HUES6 (cell line): ENCODE measurements around the gene IRAK1.

Experiments used
- H3K27ac ChIP-seq: 2 replicates; pipeline ENCODE4 v1.7.0; 2013; ENCODE audit warnings: low read depth, mild to moderate bottlenecking, low read length, inconsistent platforms
- H3K27me3 ChIP-seq: 2 replicates; pipeline ENCODE4 v1.6.1; 2013; ENCODE audit warnings: low read length; ENCODE audit not compliant: control insufficient read depth, insufficient read depth
- H3K36me3 ChIP-seq: 2 replicates; pipeline ENCODE4 v1.6.1; 2013; ENCODE audit warnings: low read length; ENCODE audit not compliant: control insufficient read depth, insufficient read depth
- H3K4me1 ChIP-seq: 2 replicates; pipeline ENCODE4 v1.6.1; 2013; ENCODE audit warnings: low read length; ENCODE audit not compliant: control insufficient read depth, insufficient read depth
- H3K4me3 ChIP-seq: 2 replicates; pipeline ENCODE4 v1.5.1; 2013; ENCODE audit warnings: low read depth, low read length
- H3K9ac ChIP-seq: one replicate; pipeline ENCODE4 v1.6.1; 2013; ENCODE audit warnings: mild to moderate bottlenecking, low read length
- H3K9me3 ChIP-seq: 2 replicates; pipeline ENCODE4 v1.6.1; 2013; ENCODE audit warnings: low read depth, low read length; ENCODE audit not compliant: control insufficient read depth, insufficient read depth

IRAK1 gene

GRCh38 chrX:154027986-154028385 is 8.3 kb upstream of the IRAK1 start:
- Histone ChIP-seq H3K9me3 (peaks cover 13% of the 10 kb centered on the region; the same call in 1 of the 2 replicates), H3K27ac (no peak overlapping the region), H3K4me3 (no peak overlapping the region), H3K36me3 (peaks cover 31% of the 10 kb centered on the region), H3K9ac (no peak overlapping the region), H3K27me3 (no peaks in the 10 kb centered on the region), H3K4me1 (peaks cover 15% of the 10 kb centered on the region)

- peaks cover 15% of the 10 kb centered on the region for H3K4me1 ChIP-seq
- H3K27me3 ChIP-seq = no peaks in the 10 kb centered on the region
- peaks cover 29% of the 10 kb centered on the region for H3K36me3 ChIP-seq
- H3K9me3 ChIP-seq = peaks cover 10% of the 10 kb centered on the region; the same call in 1 of the 2 replicates
- H3K9ac ChIP-seq = no peak overlapping the region
- no peak overlapping the region for H3K4me3 ChIP-seq
- H3K27ac ChIP-seq = no peak overlapping the region
Observed at GRCh38 chrX:154027022-154027402, 7.3 kb upstream of the IRAK1 start.

- Histone ChIP-seq H3K9me3 (peaks cover 9% of the 10 kb centered on the region; the same call in 1 of the 2 replicates), H3K36me3 (peaks cover 23% of the 10 kb centered on the region), H3K27ac (no peak overlapping the region), H3K4me3 (no peak overlapping the region), H3K4me1 (peaks cover 16% of the 10 kb centered on the region), H3K27me3 (no peaks in the 10 kb centered on the region), H3K9ac (no peak overlapping the region)
Observed at GRCh38 chrX:154026136-154027021, 6.7 kb upstream of the IRAK1 start.

GRCh38 chrX:154025230-154025629 is 5.5 kb upstream of the IRAK1 start:
- Histone ChIP-seq H3K9me3 (peaks cover 9% of the 10 kb centered on the region; the same call in 1 of the 2 replicates), H3K4me1 (peaks cover 27% of the 10 kb centered on the region), H3K27me3 (no peaks in the 10 kb centered on the region), H3K9ac (no peak overlapping the region), H3K36me3 (peaks cover 14% of the 10 kb centered on the region; the same call in 1 of the 2 replicates), H3K4me3 (no peak overlapping the region), H3K27ac (no peak overlapping the region)

DNA sequence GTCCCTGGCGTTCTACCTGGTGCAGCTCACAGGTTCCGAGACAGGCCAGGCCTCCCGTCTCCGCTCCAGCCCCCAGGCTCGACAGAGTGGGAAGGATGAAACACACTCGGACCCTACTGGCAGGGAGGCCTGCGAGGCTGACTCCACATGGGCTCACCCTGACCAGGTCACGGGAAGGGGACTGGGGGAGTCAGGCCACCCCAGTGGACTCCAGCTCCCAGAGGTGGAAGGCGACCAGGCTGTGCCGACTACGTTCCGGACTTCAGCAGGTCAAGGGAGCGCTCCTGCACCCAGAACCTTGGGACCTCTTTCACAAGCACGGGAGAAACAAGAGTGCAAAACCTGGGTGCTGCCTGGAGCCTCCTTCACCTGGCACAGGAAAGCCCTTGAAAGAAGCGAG is 4.6 kb upstream of the IRAK1 start:
- H3K27me3 ChIP-seq = no peaks in the 10 kb centered on the region
- H3K9ac ChIP-seq = no peak overlapping the region
- peaks cover 9% of the 10 kb centered on the region; the same call in 1 of the 2 replicates for H3K9me3 ChIP-seq
- H3K36me3 ChIP-seq = peaks cover 10% of the 10 kb centered on the region; the same call in 1 of the 2 replicates
- H3K27ac ChIP-seq = no peak overlapping the region
- H3K4me3 ChIP-seq = no peak overlapping the region
- H3K4me1 ChIP-seq = peaks cover 29% of the 10 kb centered on the region

GRCh38 chrX:154023276-154024000 is 3.7 kb upstream of the IRAK1 start:
- Histone ChIP-seq H3K4me3 (no peak overlapping the region), H3K36me3 (peaks cover 6% of the 10 kb centered on the region; the same call in 1 of the 2 replicates), H3K27ac (no peak overlapping the region), H3K9ac (no peak overlapping the region), H3K27me3 (no peaks in the 10 kb centered on the region), H3K9me3 (peaks cover 9% of the 10 kb centered on the region; the same call in 1 of the 2 replicates), H3K4me1 (peaks cover 35% of the 10 kb centered on the region)

GRCh38 chrX:154022108-154022507 is 2.4 kb upstream of the IRAK1 start:
- H3K9me3 ChIP-seq = peaks cover 7% of the 10 kb centered on the region; the same call in 1 of the 2 replicates
- H3K4me3 ChIP-seq = no peak overlapping the region
- H3K27me3 ChIP-seq = no peaks in the 10 kb centered on the region
- no peak overlapping the region for H3K27ac ChIP-seq
- peaks cover 36% of the 10 kb centered on the region for H3K4me1 ChIP-seq
- no peak overlapping the region for H3K9ac ChIP-seq
- peaks cover 11% of the 10 kb centered on the region for H3K36me3 ChIP-seq

DNA sequence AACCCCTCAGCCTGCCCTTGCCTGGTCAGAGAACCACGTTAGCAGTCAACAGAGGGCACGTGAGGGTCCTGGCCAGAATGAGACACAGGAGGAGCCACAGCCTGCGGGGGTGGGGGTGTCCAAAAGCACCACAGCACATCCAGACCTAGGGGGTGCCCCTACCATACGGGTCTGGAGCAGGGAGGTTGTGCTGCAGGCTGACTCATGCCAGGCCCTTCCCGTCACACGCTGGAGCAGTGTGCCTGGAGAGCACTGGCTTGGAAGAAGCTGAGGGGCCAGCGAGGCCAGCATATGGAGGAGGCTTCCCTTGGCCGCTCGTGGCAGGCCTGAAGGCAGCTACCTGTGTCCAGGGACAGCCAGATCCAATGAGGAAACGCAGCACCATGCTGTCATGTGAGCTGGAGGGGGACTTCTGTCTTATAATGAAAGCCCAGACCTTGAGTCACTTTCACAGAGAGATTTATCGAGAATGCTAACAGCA is 1.5 kb upstream of the IRAK1 start:
- H3K27me3 ChIP-seq = no peaks in the 10 kb centered on the region
- H3K4me3 ChIP-seq = no peak overlapping the region
- H3K4me1 ChIP-seq = peaks cover 36% of the 10 kb centered on the region
- H3K9me3 ChIP-seq = peaks cover 6% of the 10 kb centered on the region; the same call in 1 of the 2 replicates
- peaks cover 20% of the 10 kb centered on the region for H3K36me3 ChIP-seq
- no peak overlapping the region for H3K27ac ChIP-seq
- peak overlapping the region; percentile 14 for H3K9ac ChIP-seq

GRCh38 chrX:154020536-154021115 is 924 bp upstream of the IRAK1 start:
- Histone ChIP-seq H3K9ac (peak overlapping the region; percentile 79), H3K9me3 (peaks cover 6% of the 10 kb centered on the region; the same call in 1 of the 2 replicates), H3K27ac (peak overlapping the region; percentile 87; the same call in 1 of the 2 replicates), H3K36me3 (peaks cover 25% of the 10 kb centered on the region), H3K4me3 (peak overlapping the region; percentile 54), H3K4me1 (peaks cover 40% of the 10 kb centered on the region), H3K27me3 (no peaks in the 10 kb centered on the region)

GRCh38 chrX:154019061-154019621 is 561 bp downstream of the IRAK1 start:
- Histone ChIP-seq H3K27ac (no peak overlapping the region), H3K9ac (peak overlapping the region; percentile 69), H3K27me3 (no peaks in the 10 kb centered on the region), H3K4me3 (peak overlapping the region; percentile 52), H3K36me3 (peaks cover 28% of the 10 kb centered on the region), H3K4me1 (peaks cover 46% of the 10 kb centered on the region), H3K9me3 (peaks cover 6% of the 10 kb centered on the region; the same call in 1 of the 2 replicates)
